Astrocyte (in vitro differentiated cells and primary cell): ENCODE measurements around the gene CLSTN3. TPM values are rescaled to one million over a fixed set of nuclear protein-coding genes. Genes with fewer than 3 reads are reported as not detected.

ENCODE experiments used
- DNase-seq: peaks from one replicate; pipeline ENCODE4 v3.0.0-alpha.2; 2010; ENCODE audit warnings: low read depth
- FAIRE-seq: peaks from 2 replicates; lab custom pipeline; 2011; peaks lifted over from hg19 to GRCh38; lab: Jason Lieb, UNC
- H2AFZ ChIP-seq: 2 replicates; pipeline ENCODE4 v1.6.0; 2012; ENCODE audit warnings: low read depth, low read length, inconsistent platforms
- H3K27ac ChIP-seq: 2 replicates; pipeline ENCODE4 v1.5.1; 2011; ENCODE audit warnings: low read depth, low read length, inconsistent platforms
- H3K27me3 ChIP-seq: 2 replicates; pipeline ENCODE4 v1.6.0; 2011; ENCODE audit warnings: low read length, inconsistent platforms; ENCODE audit not compliant: insufficient read depth
- H3K36me3 ChIP-seq: 2 replicates; pipeline ENCODE4 v1.5.1; 2011; ENCODE audit warnings: low read length, inconsistent platforms; ENCODE audit not compliant: insufficient read depth
- H3K4me1 ChIP-seq: 2 replicates; pipeline ENCODE4 v1.5.1; 2011; ENCODE audit warnings: low read length, inconsistent platforms; ENCODE audit not compliant: insufficient read depth
- H3K4me2 ChIP-seq: 2 replicates; pipeline ENCODE4 v1.6.0; 2012; ENCODE audit warnings: low read length, inconsistent platforms
- H3K4me3 ChIP-seq: 2 replicates; pipeline ENCODE4 v1.5.1; 2011; ENCODE audit warnings: low read depth, mild to moderate bottlenecking, low read length, inconsistent platforms; ENCODE audit not compliant: insufficient read depth
- H3K79me2 ChIP-seq: 2 replicates; pipeline ENCODE4 v1.6.0; 2012; ENCODE audit warnings: mild to moderate bottlenecking, low read length, inconsistent platforms; ENCODE audit not compliant: insufficient read depth
- H3K9ac ChIP-seq: 2 replicates; pipeline ENCODE4 v1.6.0; 2012; ENCODE audit warnings: mild to moderate bottlenecking, low read length, inconsistent platforms
- H3K9me3 ChIP-seq: 2 replicates; pipeline ENCODE4 v1.5.1; 2012; ENCODE audit warnings: low read depth, mild to moderate bottlenecking, low read length, inconsistent platforms; ENCODE audit not compliant: insufficient read depth
- H4K20me1 ChIP-seq: 2 replicates; pipeline ENCODE4 v1.6.0; 2012; ENCODE audit warnings: low read length, inconsistent platforms; ENCODE audit not compliant: insufficient read depth
- H3K27ac Mint-ChIP-seq: one replicate; pipeline ENCODE4 v1.8.0; 2021; ENCODE audit warnings: mild to moderate bottlenecking, mixed read lengths; ENCODE audit not compliant: unreplicated experiment
- H3K27me3 Mint-ChIP-seq: one replicate; pipeline ENCODE4 v1.8.0; 2021; ENCODE audit warnings: low read depth, mixed read lengths; ENCODE audit not compliant: unreplicated experiment
- H3K36me3 Mint-ChIP-seq: one replicate; pipeline ENCODE4 v1.8.0; 2021; ENCODE audit warnings: low read depth, mixed read lengths; ENCODE audit not compliant: unreplicated experiment
- H3K4me1 Mint-ChIP-seq: one replicate; pipeline ENCODE4 v1.8.0; 2021; ENCODE audit warnings: low read depth, mixed read lengths; ENCODE audit not compliant: unreplicated experiment
- H3K4me3 Mint-ChIP-seq: one replicate; pipeline ENCODE4 v1.8.0; 2021; ENCODE audit warnings: mild to moderate bottlenecking, moderate library complexity, mixed read lengths; ENCODE audit not compliant: unreplicated experiment
- H3K9me3 Mint-ChIP-seq: one replicate; pipeline ENCODE4 v1.8.0; 2021; ENCODE audit warnings: mild to moderate bottlenecking, mixed read lengths; ENCODE audit not compliant: unreplicated experiment
- EZH2 ChIP-seq: IDR thresholded peaks from 2 replicates; pipeline ENCODE4 v1.6.1; 2012; ENCODE audit warnings: mild to moderate bottlenecking, low read length, inconsistent platforms; ENCODE audit not compliant: insufficient read depth
- total RNA-seq: library from RNA; stranded (reverse); gene quantifications from 2 replicates; pipeline ENCODE4 v1.2.1, GENCODE V29; 2021
- TF ChIP-seq, protein P1 (sequence below): IDR thresholded peaks from 2 replicates; pipeline ENCODE4 v1.5.1; 2011; ENCODE audit warnings: low read depth, mild to moderate bottlenecking, inconsistent platforms, low read length, moderate library complexity; ENCODE audit not compliant: insufficient read depth

CLSTN3 gene
- total RNA-seq, 1 donor from 2014 or later: 29.6 TPM

DNA sequence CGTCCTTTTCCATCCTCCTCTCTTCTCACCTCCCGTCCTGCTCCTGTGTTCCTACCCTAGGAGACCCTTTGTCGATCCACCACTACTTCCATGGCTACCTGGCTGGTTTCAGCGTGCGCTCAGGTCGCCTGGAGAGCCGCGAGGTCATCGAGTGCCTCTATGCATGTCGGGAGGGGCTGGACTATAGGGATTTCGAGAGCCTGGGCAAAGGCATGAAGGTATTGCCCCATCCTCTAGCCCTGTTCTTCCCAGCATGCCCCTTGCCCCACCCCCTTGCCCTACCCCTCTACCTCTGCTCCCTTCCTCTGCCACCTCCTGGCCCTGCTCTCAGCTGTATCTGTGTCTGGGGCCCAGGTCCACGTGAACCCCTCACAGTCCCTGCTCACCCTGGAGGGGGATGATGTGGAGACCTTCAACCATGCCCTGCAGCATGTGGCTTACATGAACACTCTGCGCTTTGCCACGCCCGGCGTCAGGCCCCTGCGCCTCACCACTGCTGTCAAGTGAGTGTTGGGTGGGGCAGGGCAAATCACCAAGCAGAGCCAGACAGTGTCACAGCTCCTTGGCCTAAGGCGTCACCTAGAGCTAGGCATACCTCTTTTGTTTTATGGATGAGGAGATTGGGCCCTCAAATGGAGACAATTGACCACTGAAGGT is 12.8 kb downstream of the CLSTN3 start:
- peaks cover 6% of the 10 kb centered on the region for H3K9me3 Mint-ChIP-seq

DNA sequence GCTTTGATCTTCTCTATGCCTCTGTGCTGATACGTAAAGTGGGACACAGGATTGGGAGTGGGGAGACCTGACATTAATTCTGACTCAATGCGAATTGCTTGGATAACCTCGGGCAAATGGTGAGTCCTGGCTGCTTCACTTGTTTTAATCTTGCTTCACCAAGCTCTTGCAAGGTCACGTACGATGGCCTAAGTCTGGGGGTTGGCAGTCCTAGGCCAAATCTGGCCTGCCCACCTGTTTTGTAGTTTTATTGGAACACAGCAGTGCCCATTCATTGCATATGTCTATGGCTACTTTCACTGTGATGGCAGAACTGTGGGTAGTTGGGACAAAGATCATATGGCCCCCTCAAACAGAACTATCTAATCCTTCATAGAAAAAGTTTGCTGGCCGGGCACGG is 13.4 kb downstream of the CLSTN3 start:
- Mint-ChIP-seq H3K9me3 (peaks cover 6% of the 10 kb centered on the region), H3K27me3 (peaks cover 3% of the 10 kb centered on the region), H3K27ac (no peak overlapping the region), H3K36me3 (peaks cover 30% of the 10 kb centered on the region), H3K4me3 (no peak overlapping the region), H3K4me1 (peaks cover 8% of the 10 kb centered on the region)
- Histone ChIP-seq H3K27me3 (no peaks in the 10 kb centered on the region), H3K9ac (no peak overlapping the region), H3K4me2 (no peak overlapping the region), H3K9me3 (no peaks in the 10 kb centered on the region), H4K20me1 (no peaks in the 10 kb centered on the region), H3K79me2 (no peaks in the 10 kb centered on the region), H3K4me3 (no peak overlapping the region), H3K27ac (no peak overlapping the region), H3K36me3 (peaks cover 5% of the 10 kb centered on the region), H2AFZ (no peak overlapping the region), H3K4me1 (no peaks in the 10 kb centered on the region)
- TF ChIP-seq, protein P1, sequence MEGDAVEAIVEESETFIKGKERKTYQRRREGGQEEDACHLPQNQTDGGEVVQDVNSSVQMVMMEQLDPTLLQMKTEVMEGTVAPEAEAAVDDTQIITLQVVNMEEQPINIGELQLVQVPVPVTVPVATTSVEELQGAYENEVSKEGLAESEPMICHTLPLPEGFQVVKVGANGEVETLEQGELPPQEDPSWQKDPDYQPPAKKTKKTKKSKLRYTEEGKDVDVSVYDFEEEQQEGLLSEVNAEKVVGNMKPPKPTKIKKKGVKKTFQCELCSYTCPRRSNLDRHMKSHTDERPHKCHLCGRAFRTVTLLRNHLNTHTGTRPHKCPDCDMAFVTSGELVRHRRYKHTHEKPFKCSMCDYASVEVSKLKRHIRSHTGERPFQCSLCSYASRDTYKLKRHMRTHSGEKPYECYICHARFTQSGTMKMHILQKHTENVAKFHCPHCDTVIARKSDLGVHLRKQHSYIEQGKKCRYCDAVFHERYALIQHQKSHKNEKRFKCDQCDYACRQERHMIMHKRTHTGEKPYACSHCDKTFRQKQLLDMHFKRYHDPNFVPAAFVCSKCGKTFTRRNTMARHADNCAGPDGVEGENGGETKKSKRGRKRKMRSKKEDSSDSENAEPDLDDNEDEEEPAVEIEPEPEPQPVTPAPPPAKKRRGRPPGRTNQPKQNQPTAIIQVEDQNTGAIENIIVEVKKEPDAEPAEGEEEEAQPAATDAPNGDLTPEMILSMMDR: no peak
- no peak for TF ChIP-seq EZH2
- FAIRE-seq (no peak), DNase-seq (no peak)

More for the DNA sequence above, 12.8 kb downstream of the CLSTN3 start:
- Histone ChIP-seq H3K79me2 (no peaks in the 10 kb centered on the region), H4K20me1 (no peaks in the 10 kb centered on the region), H3K27ac (no peak overlapping the region), H3K9ac (no peak overlapping the region), H3K36me3 (peaks cover 5% of the 10 kb centered on the region), H3K4me1 (no peaks in the 10 kb centered on the region), H3K9me3 (no peaks in the 10 kb centered on the region), H3K4me3 (no peak overlapping the region), H3K4me2 (no peak overlapping the region), H3K27me3 (no peaks in the 10 kb centered on the region), H2AFZ (no peak overlapping the region)
- peaks cover 3% of the 10 kb centered on the region for H3K27me3 Mint-ChIP-seq
- no peak overlapping the region for H3K27ac Mint-ChIP-seq
- H3K4me1 Mint-ChIP-seq: peaks cover 8% of the 10 kb centered on the region
- TF ChIP-seq, protein P1: no peak
- TF ChIP-seq EZH2: no peak
- DNase-seq: no peak
- no peak for FAIRE-seq
- peaks cover 32% of the 10 kb centered on the region for H3K36me3 Mint-ChIP-seq
- H3K4me3 Mint-ChIP-seq: no peak overlapping the region
